Esophagus muscularis mucosa (tissue), 4 donors: Measurements from ENCODE around the gene DENND6A. TPM values are rescaled to one million over a fixed set of nuclear protein-coding genes. Genes with fewer than 3 reads are reported as not detected.
A peak's percentile ranks its signal among the peaks of the same experiment; 100 is the strongest.

ENCODE experiments used
- DNase-seq: peaks from one replicate; pipeline ENCODE4 v3.0.0-alpha.2; 2017; ENCODE audit errors: extremely low spot score
- H3K27ac ChIP-seq, 4 donors: fragments of 200-600 bp; sonication (generic); replicated peaks in 1 of 4; 1 replicate in 3 of 4; 2 replicates in 1 of 4; pipeline ENCODE4 v1.5.1; 2016 to 2019; ENCODE audit warnings: mild to moderate bottlenecking in 1 of 4
- H3K27me3 ChIP-seq, 4 donors: fragments of 200-600 bp; sonication (generic); one replicate each; pipeline versions ENCODE4 v1.5.1 to v1.6.0; 2016 to 2019
- H3K36me3 ChIP-seq, 4 donors: fragments of 200-600 bp; sonication (generic); one replicate each; pipeline ENCODE4 v1.5.1; 2016 to 2019
- H3K4me1 ChIP-seq, 4 donors: fragments of 200-600 bp; sonication (generic); one replicate each; pipeline ENCODE4 v1.5.1; 2016 to 2019
- H3K4me3 ChIP-seq, 4 donors: fragments of 200-600 bp; sonication (generic); 1 replicate in 2 of 4; 2 replicates in 2 of 4; pipeline ENCODE4 v1.5.1; 2016 to 2019; ENCODE audit warnings: mild to moderate bottlenecking in 4 of 4, moderate library complexity in 1 of 4
- H3K9me3 ChIP-seq, 4 donors: fragments of 200-600 bp; sonication (generic); 1 replicate in 3 of 4; 2 replicates in 1 of 4; pipeline ENCODE4 v1.5.1; 2016 to 2019
- CTCF ChIP-seq, 3 experiments: fragments of 200-600 bp in 2 of 3; fragments of 450-650 bp in 1 of 3; sonication (generic) in 2 of 3; IDR thresholded peaks; one replicate each; pipeline ENCODE4 v1.5.1; 2017 to 2019; ENCODE audit warnings: antibody characterized with exemption in 3 of 3, mild to moderate bottlenecking in 2 of 3, moderate library complexity in 1 of 3
- EP300 ChIP-seq: sonication (generic); formaldehyde crosslinking; IDR thresholded peaks from one replicate; pipeline ENCODE4 v1.6.1; 2017; ENCODE audit warnings: antibody characterized with exemption
- POLR2A ChIP-seq: fragments of 450-650 bp; IDR thresholded peaks from one replicate; pipeline ENCODE4 v1.6.1; 2017; ENCODE audit warnings: antibody characterized with exemption, moderate library complexity, mild to moderate bottlenecking, low read depth
- POLR2AphosphoS5 ChIP-seq, 2 donors: sonication (generic); formaldehyde crosslinking; IDR thresholded peaks; one replicate each; pipeline ENCODE4 v1.6.1; 2017; ENCODE audit warnings: antibody characterized with exemption in 2 of 2
- WGBS: methylation state at CpG from one replicate; pipeline ENCODE4 v1.1.5; 2018; 5-methylcytosine and 5-hydroxymethylcytosine counted together
- intact Hi-C: fragments of 100-400 bp; cut with DNase I; formaldehyde crosslinking; loops from one replicate; pipeline ENCODE4 v1.15.1; 2023
- total RNA-seq, 4 donors: library from RNA; depleted of rRNA; stranded (reverse); fragments of >200 nt; gene quantifications; one replicate each; pipeline versions ENCODE4 v1.1.0 to v1.2.1, GENCODE V29; 2016

The DENND6A gene
- total RNA-seq, 4 donors from 2014 or later = 24.6 to 47.2 (median 43.2) TPM

- H3K27me3 ChIP-seq = no peaks in the 10 kb centered on the region
- TF ChIP-seq POLR2AphosphoS5 (IDR thresholded peaks at IDR 0.05) = no peak
- no peak for TF ChIP-seq EP300
- TF ChIP-seq POLR2A = no peak
- TF ChIP-seq CTCF (IDR thresholded peaks at IDR 0.05) = no peak
- intact Hi-C loops = loop anchor here (10.0 kb wide), 1 partner anchor 174 kb away; no protein-coding TSS in a partner anchor
- H3K27ac ChIP-seq = peak overlapping the region in 1 of 4 donors; percentile 31
- DNase-seq = no peak
- peaks cover 0 to 37% (median 18%) of the 10 kb centered on the region in 4 donors for H3K36me3 ChIP-seq
- no peaks in the 10 kb centered on the region for H3K9me3 ChIP-seq
- peaks cover 8 to 35% (median 27%) of the 10 kb centered on the region in 4 donors for H3K4me1 ChIP-seq
- no peak overlapping the region for H3K4me3 ChIP-seq
These were observed 22.3 kb downstream of the DENND6A start for GRCh38 chr3:57670543-57670942.

- DNase-seq = no peak
- no peak overlapping the region for H3K4me3 ChIP-seq
- intact Hi-C loops = no loop called here
- H3K27ac ChIP-seq = no peak overlapping the region
- H3K36me3 ChIP-seq = peaks cover 25 to 90% (median 61%) of the 10 kb centered on the region in 4 donors
- H3K4me1 ChIP-seq = peaks cover 0 to 6% (median 0%) of the 10 kb centered on the region in 4 donors
- no peaks in the 10 kb centered on the region for H3K9me3 ChIP-seq
- TF ChIP-seq EP300 (no peak), CTCF (IDR thresholded peaks at IDR 0.05) (no peak), POLR2A (no peak)
- no peaks in the 10 kb centered on the region for H3K27me3 ChIP-seq
These were observed 31.5 kb downstream of the DENND6A start for GRCh38 chr3:57661404-57661803.

- peaks cover 25 to 90% (median 60%) of the 10 kb centered on the region in 4 donors for H3K36me3 ChIP-seq
- intact Hi-C loops = no loop called here
These were observed 33.0 kb downstream of the DENND6A start for GRCh38 chr3:57659806-57660439.

GRCh38 chr3:57659004-57659673 is 33.7 kb downstream of the DENND6A start:
- 58% methylated on average over 1 of the region's 1 CpG for WGBS
- intact Hi-C loops = no loop called here

More at GRCh38 chr3:57659806-57660439, 33.0 kb downstream of the DENND6A start:
- H3K4me3 ChIP-seq = no peak overlapping the region
- DNase-seq = no peak
- no peaks in the 10 kb centered on the region for H3K27me3 ChIP-seq
- TF ChIP-seq POLR2A = no peak
- TF ChIP-seq CTCF (IDR thresholded peaks at IDR 0.05) = no peak
- no peak for TF ChIP-seq EP300
- TF ChIP-seq POLR2AphosphoS5 (IDR thresholded peaks at IDR 0.05) = no peak
- H3K9me3 ChIP-seq = no peaks in the 10 kb centered on the region
- peaks cover 0 to 6% (median 0%) of the 10 kb centered on the region in 4 donors for H3K4me1 ChIP-seq
- 94% methylated on average over 4 of the region's 4 CpGs for WGBS
- H3K27ac ChIP-seq = no peak overlapping the region

More at GRCh38 chr3:57659004-57659673, 33.7 kb downstream of the DENND6A start:
- DNase-seq = no peak
- Histone ChIP-seq H3K4me1 (peaks cover 0 to 6% (median 0%) of the 10 kb centered on the region in 4 donors), H3K27me3 (no peaks in the 10 kb centered on the region), H3K4me3 (no peak overlapping the region), H3K36me3 (peaks cover 22 to 90% (median 59%) of the 10 kb centered on the region in 4 donors), H3K9me3 (no peaks in the 10 kb centered on the region), H3K27ac (no peak overlapping the region)
- TF ChIP-seq POLR2AphosphoS5 (IDR thresholded peaks at IDR 0.05) (no peak), EP300 (no peak), CTCF (IDR thresholded peaks at IDR 0.05) (no peak), POLR2A (no peak)
